Glomerular visceral epithelial cell (primary cell): Measurements from ENCODE around the gene LCT.
"Not testable (repeated sequence)": the region's sequence is repeated elsewhere in the genome, so short reads cannot be mapped to it uniquely, and the experiment has no call there.

Experiments used
- DNase-seq: peaks from one replicate; pipeline ENCODE4 v3.0.0-alpha.2; 2016; ENCODE audit errors: extremely low spot score

The LCT gene

DNA sequence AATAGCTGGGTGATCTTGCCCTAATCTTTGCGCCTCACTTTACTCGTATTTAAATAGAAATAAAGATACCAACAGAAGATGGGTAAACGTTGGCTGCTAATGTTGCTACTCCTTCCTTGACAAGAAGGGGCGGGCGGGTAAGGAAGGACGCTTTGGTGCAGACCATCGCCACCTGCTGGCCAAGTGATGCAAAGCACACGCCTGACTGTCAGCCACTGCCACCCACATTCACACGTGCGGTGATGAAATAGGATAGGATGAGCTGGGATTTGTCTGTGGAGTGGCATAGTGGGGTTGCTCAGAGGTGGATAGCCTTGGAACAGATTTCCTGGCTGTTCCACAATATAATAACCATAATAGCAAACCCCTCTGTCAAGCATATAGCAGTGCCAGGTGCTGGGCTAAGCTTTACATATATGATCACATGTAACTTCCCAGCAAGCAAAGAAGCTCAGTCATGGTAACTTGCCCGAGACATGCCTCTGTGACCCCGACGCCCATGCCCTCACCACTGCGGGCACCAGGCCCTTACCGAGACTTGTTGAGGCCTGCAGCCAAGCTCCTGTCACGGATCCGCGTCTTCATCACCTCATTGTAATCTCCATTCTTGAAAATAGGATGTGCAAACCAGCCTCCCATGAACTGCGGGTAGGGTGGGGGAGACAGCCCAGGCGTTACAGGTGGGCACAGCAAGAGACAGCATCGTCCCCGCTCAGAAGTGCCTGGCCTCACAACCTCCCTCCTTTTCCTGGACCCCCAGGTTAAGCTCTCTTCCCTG is 39.3 kb downstream of the LCT start:
- peak; percentile 85 for DNase-seq

DNA sequence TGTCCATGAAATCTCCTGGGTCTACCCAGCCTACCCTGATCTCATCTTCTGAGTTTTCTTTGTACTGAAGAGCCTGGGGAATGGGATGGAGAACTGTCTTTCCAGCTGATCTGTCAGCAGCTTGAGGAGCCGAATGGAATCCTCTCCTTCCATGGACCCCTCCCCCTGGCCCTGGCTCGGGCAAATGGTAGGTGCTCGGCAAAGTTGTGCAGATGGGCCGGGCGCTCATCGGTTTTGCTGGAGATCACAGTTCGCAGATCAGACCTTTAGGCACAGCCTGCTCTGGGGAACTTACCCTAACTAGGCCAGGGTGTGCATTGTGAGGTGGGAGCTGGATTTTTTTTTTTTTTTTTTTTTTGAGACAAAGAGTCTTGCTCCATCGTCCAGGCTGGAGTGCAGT is 40.4 kb downstream of the LCT start:
- no peak for DNase-seq

DNA sequence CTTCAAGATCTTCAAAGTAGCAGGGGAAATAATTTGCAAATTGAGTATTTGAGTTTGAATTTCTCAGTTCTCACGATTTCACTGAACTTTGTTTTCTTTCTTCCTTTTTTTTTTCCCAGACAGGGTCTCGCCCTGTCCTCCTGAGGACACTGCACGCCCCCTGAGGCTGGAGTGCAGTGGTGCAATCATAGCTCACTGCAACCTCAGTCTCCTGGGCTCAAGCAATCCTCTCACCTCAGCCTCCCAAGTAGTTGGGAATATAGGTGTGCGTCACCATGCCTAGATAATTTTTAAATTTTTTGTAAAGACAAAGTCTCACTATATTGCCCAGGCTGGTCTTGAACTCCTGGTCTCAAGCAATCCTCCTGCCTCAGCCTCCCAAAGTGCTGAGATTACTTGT is 41.3 kb downstream of the LCT start:
- DNase-seq: not testable (repeated sequence)

DNA sequence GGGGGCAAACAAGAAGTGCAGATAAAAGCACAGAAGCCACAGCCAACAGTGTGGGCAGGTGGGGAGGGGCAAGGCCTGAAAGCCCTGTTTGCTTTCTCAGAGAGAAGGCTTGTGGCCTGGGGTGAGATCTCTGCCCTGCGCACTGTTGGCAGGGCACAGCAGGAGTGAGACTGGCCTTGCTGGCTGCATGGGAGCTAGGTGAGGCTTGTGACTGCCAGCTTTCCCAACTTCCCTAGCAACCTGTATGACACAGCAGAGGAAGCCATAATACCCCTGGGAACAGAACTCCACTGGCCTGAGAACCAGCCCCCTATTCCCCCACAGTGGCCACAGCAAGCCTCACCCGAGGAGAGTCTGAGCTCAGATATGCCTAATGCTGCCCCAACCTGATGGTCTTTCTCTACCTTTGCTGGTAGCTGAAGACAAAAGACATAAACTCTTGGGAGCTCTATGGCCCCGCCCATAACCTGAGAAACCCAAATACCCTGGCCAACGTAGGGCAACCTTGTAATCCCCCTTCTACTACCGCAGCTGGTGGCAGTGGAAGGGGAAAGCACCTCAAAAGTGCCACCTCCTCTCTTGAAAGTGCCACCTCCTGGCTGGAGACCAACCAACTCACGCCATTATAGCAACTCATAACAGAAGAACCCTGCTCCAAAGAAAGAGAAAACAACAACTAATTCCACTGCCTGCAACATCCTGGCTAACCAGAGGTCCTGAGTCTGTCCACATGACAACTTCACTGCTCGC is 44.4 kb downstream of the LCT start:
- peak; percentile 38 for DNase-seq

GRCh38 chr2:135791418-135792190 is 45.4 kb downstream of the LCT start:
- DNase-seq: peak; percentile 71

DNA sequence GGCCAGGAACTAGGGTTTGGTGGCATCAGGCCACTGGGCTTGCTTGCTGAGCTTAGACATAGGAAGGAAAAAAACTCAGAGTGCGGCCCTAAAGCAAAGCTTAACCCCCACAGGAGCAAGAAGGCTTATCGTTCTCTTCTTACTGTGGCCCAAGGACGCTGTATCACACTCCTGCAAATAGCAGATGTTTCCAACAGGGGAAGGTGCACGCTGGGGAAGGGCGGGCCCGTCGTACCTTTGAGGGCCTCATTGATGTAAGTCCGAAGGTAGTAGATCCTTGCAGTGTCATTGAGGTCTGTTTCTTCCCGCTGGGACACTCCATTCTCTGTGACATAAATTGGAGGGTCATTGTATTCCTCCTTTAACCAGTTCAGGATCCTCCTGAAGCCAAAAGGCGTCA is 46.6 kb downstream of the LCT start:
- no peak for DNase-seq

GRCh38 chr2:135786823-135787222 is 50.2 kb downstream of the LCT start:
- peak; percentile 93 for DNase-seq

GRCh38 chr2:135785032-135785431 is 52.0 kb downstream of the LCT start:
- DNase-seq: no peak

DNA sequence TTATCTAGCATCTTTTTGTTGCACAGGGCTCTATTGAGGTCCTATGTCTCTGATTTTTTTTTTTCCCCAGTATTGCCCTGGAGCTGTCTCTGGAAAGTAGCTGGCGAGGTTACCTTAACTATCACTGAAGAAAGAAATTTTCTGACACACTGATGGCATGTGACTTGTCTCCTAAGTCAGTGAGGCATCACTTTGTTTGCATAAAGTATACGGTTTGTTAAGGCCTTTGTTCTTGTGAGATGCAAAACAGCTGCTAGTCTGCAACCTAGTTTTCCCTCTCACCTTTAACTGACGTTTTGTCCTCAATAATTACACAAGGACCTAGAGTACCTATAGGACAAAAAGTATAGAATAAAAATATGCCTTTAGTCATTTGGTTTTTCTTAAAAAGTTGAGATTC is 53.5 kb downstream of the LCT start:
- DNase-seq: no peak

DNA sequence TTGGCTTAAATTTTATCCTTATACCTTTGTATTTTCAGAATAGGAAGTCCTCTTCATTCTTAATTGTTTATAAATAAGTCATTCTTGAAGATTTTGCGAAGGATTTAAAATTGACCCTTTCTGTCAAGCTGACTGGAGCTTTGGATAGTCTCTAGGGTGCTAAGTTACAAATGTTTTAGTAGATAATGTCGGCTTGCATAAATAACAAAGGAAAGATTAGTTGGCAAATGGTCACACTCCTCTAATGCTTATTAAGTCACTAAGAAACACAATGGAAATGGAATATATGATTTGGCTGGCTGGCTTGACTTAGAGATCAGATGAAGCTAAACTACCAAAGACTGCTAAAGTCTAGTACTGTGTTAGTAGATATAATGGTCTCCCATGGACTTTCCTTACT is 54.8 kb downstream of the LCT start:
- no peak for DNase-seq

GRCh38 chr2:135776367-135776766 is 60.6 kb downstream of the LCT start:
- DNase-seq: no peak

DNA sequence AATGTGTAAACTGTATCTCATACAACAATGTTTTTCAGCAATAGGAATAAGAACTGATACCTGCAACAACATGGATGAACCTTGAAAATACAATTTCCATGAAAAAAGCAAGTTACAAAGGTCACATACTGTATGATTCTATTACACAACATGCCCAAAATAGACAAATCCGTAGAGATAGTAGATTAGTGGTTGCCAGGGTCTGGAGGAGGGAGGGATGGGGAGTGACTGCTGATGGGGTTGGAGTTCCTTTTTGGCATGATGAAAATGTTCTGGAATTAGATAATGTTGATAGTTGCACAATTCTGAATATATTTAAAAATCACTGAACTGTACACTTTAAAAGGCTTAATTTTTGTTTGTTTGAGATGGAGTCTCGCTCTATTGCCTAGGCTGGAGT is 61.6 kb downstream of the LCT start:
- DNase-seq: no peak

- no peak for DNase-seq
Observed at GRCh38 chr2:135773917-135774316, 63.1 kb downstream of the LCT start.

DNA sequence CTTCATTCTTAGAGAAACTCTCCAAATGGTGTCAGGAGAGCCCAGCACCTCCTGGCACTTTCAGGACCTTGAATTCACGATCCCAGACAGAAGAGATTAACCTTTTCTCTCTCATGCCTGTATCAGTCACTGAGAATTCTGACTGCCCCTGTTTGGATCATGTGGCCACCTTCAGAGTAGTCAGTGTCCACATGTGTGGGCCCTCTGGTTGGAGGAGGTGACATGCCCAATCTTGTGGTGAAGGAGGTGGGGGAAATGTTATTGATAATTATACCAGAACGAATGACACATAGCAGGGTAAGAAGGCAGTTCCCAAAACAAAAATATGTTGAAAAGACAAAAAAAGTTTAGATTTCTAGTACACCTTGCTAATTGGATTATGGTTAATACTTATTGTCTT is 63.7 kb downstream of the LCT start:
- no peak for DNase-seq

- no peak for DNase-seq
Observed at GRCh38 chr2:135768863-135769262, 68.1 kb downstream of the LCT start.

GRCh38 chr2:135762530-135762929 is 74.5 kb downstream of the LCT start:
- no peak for DNase-seq

DNA sequence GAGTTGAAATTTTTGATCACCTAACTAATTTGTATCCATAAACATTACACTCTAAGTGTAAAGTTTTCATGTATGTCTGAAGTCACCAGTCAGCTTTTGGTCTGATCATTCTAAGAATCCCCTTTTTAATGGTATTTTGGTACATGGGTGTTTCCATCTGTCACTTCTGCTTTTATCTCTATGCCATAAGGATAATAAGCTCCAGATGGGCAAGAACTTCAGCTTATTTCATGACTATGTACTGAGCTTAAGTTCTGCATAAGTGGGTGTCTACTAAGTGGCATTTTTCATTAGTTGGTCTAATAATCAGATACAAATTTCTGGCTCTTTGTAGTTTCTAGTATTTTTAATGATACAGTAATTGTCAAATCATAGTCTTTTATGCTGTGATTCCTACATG is 75.0 kb downstream of the LCT start:
- DNase-seq: no peak

GRCh38 chr2:135756692-135757091 is 80.3 kb downstream of the LCT start:
- DNase-seq: no peak

DNA sequence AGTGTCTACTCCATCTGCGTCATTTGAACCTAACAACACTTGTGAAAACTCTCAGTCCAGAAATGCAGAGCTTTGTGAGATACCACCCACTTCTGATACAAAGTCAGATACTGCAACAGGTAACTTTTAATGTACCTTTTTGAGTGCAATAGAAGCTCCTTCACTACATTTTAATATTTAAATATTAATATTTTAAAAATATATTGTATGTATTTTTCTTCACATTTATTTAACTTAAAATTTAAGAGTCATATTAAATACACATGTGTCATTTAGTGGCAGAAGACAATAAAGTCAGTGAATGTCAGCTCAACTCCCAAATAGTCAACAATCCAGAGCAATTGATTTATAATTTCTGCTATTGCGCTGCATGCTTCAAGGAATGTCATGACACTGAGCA is 81.4 kb downstream of the LCT start:
- no peak for DNase-seq

GRCh38 chr2:135745545-135745944 is 91.4 kb downstream of the LCT start:
- peak; percentile 63 for DNase-seq

- peak; percentile 53 for DNase-seq
Observed at GRCh38 chr2:135744760-135745314, 92.1 kb downstream of the LCT start.

DNA sequence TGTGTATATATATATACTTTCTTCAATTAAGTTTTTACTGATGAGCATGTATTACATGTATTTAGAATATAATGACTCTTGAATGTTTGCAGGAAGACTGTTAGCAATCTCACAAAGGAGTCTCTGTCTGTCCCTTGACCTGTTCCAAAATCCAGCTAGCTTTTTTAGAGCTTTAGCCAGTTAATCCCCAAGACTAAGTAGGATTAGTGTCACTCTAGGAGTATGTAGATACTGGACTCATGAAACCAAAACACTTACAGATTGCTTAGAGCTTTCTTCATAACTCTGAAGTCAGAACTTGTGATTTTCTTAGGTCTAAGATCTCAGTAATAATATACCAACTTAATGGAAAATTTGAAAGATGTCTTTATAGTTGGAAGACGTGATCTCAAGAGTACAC is 93.1 kb downstream of the LCT start:
- DNase-seq: no peak
